ENCODE data around the gene TPT1.
"Not testable (repeated sequence)": the region's sequence is repeated elsewhere in the genome, so short reads cannot be mapped to it uniquely, and the experiment has no call there.

- TF ChIP-seq CTCF (IDR thresholded peaks at IDR 0.05); POLR2A (IDR thresholded peaks at IDR 0.05; ENCODE audit: low read depth); EP300 (IDR thresholded peaks at IDR 0.05); POLR2AphosphoS5 (IDR thresholded peaks at IDR 0.05): not testable (repeated sequence)
Observed at GRCh38 chr13:45298550-45298949, 42.4 kb downstream of the TPT1 start.

Data from esophagus muscularis mucosa (tissue), 4 donors.